CD4-positive, alpha-beta T cell (primary cell): ENCODE measurements around the gene ADGRG1. TPM values are rescaled to one million over a fixed set of nuclear protein-coding genes. Genes with fewer than 3 reads are reported as not detected.

Source experiments
- ATAC-seq: fragments of 200-7000 bp; cut with Tn5 transposase; one replicate; pipeline ENCODE4 v1.10.0; 2022; ENCODE audit warnings: mild to moderate bottlenecking; ENCODE audit not compliant: poor library complexity
- CTCF ChIA-PET: fragments of 350-600 bp; sonication (Branson Sonifier 250); formaldehyde crosslinking; loops from one replicate; lab custom pipeline; 2021; ENCODE audit warnings: antibody characterized with exemption, inconsistent platforms; lab: Charles Lee
- POLR2A ChIA-PET: fragments of 350-600 bp; sonication (Branson Sonifier 250); formaldehyde crosslinking; loops from one replicate; lab custom pipeline; 2021; ENCODE audit warnings: antibody characterized with exemption, inconsistent platforms; lab: Charles Lee
- DNase-seq, 14 experiments: peaks; one replicate each; pipeline ENCODE4 v3.0.0-alpha.2; 2013 to 2020; ENCODE audit warnings: mixed read lengths in 2 of 14
- H3K27ac ChIP-seq, 2 donors: one replicate each; pipeline versions ENCODE4 v1.5.1 to v1.7.0; 2013; ENCODE audit warnings: low read length in 2 of 2, low read depth in 1 of 2, mild to moderate bottlenecking in 1 of 2
- H3K27me3 ChIP-seq, 2 experiments: 1 replicate in 1 of 2; 2 replicates in 1 of 2; pipeline versions ENCODE4 v1.6.1 to v1.7.0; 2013; ENCODE audit warnings: low read length in 2 of 2, control low read depth in 1 of 2, mild to moderate bottlenecking in 1 of 2, moderate library complexity in 1 of 2; ENCODE audit not compliant: insufficient read depth in 2 of 2, control insufficient read depth in 1 of 2
- H3K36me3 ChIP-seq: one replicate; pipeline ENCODE4 v1.6.1; 2013; ENCODE audit warnings: low read length, control low read depth; ENCODE audit not compliant: insufficient read depth
- H3K4me1 ChIP-seq: one replicate; pipeline ENCODE4 v1.6.1; 2013; ENCODE audit warnings: low read length, control low read depth; ENCODE audit not compliant: insufficient read depth
- H3K4me3 ChIP-seq: one replicate; pipeline ENCODE4 v1.5.1; 2013; ENCODE audit warnings: mild to moderate bottlenecking, low read length, moderate library complexity
- H3K9me3 ChIP-seq, 2 experiments: 1 replicate in 1 of 2; 2 replicates in 1 of 2; pipeline versions ENCODE4 v1.6.1 to v1.7.0; 2013; ENCODE audit warnings: low read length in 2 of 2, mild to moderate bottlenecking in 2 of 2, control low read depth in 1 of 2, moderate library complexity in 1 of 2; ENCODE audit not compliant: control insufficient read depth in 1 of 2, insufficient read depth in 1 of 2
- H3K27ac Mint-ChIP-seq: one replicate; pipeline ENCODE4 v1.8.0; 2020; ENCODE audit warnings: mixed read lengths
- H3K27me3 Mint-ChIP-seq: one replicate; pipeline ENCODE4 v1.8.0; 2021; ENCODE audit warnings: mixed read lengths
- H3K36me3 Mint-ChIP-seq: one replicate; pipeline ENCODE4 v1.8.0; 2021; ENCODE audit warnings: low read depth, mixed read lengths
- H3K4me1 Mint-ChIP-seq: one replicate; pipeline ENCODE4 v1.8.0; 2021; ENCODE audit warnings: low read depth, mixed read lengths
- H3K4me3 Mint-ChIP-seq: one replicate; pipeline ENCODE4 v1.8.0; 2020; ENCODE audit warnings: mild to moderate bottlenecking, mixed read lengths
- H3K9me3 Mint-ChIP-seq: one replicate; pipeline ENCODE4 v1.8.0; 2020; ENCODE audit warnings: mixed read lengths
- intact Hi-C, 2 experiments: fragments of 100-400 bp; cut with DNase I in 1 of 2; cut with micrococcal nuclease in 1 of 2; formaldehyde crosslinking; loops; one replicate each; pipeline versions ENCODE4 v1.15.1 to v1.9.0; 2023 to 2025; cut with DNase I, micrococcal nuclease
- total RNA-seq, 174 experiments: library from RNA in 2 of 174; stranded (reverse) in 2 of 174; gene quantifications; one replicate each; pipeline ENCODE4 v1.2.3 and lab custom pipeline; 2021 to 2026
- TF ChIP-seq, protein P1 (sequence below): fragments of 200-600 bp; IDR thresholded peaks from one replicate; pipeline ENCODE4 v1.8.0; 2022; ENCODE audit warnings: antibody characterized with exemption, mild to moderate bottlenecking

Gene ADGRG1
- total RNA-seq, 2 experiments from 2014 or later, result 1.8 to 2.3 TPM

DNA sequence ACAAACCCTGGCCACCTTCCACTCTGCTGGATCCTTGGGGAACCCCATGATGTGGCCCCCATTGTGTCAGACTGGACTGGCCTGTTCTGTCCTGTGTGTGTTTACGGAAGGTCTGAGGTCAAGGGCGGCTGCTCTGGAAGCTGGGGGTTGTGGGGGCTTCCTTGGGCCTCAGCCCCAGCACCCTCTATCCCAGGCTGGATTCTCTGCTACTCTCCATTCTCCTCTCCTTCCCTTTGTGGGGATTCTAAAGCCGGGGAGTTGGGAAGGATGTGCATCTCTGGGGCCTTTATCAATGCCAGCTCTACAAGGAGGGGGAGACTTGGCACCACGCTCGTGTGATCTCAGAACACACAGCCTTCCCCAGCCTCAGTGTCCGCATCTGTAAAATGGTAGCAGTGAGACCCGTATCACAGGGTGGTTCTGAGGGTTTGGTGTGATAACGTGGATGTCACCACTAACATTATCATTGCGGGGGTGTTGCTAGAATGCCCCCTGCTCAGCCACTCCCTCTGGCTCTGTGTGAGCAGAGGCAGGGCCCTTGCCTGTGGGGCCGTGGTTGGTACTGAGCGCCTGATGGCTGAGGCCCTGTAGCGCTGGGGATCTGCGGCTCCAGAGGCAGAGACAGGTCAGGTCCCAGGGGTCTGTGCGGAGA is 18.1 kb downstream of the ADGRG1 start:
- Histone ChIP-seq H3K27ac (no peak overlapping the region), H3K4me3 (no peak overlapping the region), H3K36me3 (no peaks in the 10 kb centered on the region), H3K4me1 (peaks cover 37% of the 10 kb centered on the region), H3K9me3 (no peaks in the 10 kb centered on the region), H3K27me3 (no peaks in the 10 kb centered on the region)
- TF ChIP-seq, protein P1, sequence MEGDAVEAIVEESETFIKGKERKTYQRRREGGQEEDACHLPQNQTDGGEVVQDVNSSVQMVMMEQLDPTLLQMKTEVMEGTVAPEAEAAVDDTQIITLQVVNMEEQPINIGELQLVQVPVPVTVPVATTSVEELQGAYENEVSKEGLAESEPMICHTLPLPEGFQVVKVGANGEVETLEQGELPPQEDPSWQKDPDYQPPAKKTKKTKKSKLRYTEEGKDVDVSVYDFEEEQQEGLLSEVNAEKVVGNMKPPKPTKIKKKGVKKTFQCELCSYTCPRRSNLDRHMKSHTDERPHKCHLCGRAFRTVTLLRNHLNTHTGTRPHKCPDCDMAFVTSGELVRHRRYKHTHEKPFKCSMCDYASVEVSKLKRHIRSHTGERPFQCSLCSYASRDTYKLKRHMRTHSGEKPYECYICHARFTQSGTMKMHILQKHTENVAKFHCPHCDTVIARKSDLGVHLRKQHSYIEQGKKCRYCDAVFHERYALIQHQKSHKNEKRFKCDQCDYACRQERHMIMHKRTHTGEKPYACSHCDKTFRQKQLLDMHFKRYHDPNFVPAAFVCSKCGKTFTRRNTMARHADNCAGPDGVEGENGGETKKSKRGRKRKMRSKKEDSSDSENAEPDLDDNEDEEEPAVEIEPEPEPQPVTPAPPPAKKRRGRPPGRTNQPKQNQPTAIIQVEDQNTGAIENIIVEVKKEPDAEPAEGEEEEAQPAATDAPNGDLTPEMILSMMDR, result no peak
- H3K4me3 Mint-ChIP-seq, result no peak overlapping the region
- no peaks in the 10 kb centered on the region for H3K36me3 Mint-ChIP-seq
- H3K27ac Mint-ChIP-seq, result no peak overlapping the region
- ATAC-seq, result no peak
- H3K27me3 Mint-ChIP-seq, result no peaks in the 10 kb centered on the region
- H3K9me3 Mint-ChIP-seq, result no peaks in the 10 kb centered on the region
- DNase-seq, result peak in 1 of 14 experiments; percentile 71
- intact Hi-C loops, result loop anchor here in 1 of 2 experiments (5.0 to 10.0 kb wide), 2 partner anchors 344 to 358 kb away; partner anchors contain the start of genes USB1 and ZNF319
- POLR2A ChIA-PET, result interaction anchor here (1.3 kb wide), 1 partner anchor 45 kb away, joined by 3 read pairs; no protein-coding TSS in a partner anchor
- H3K4me1 Mint-ChIP-seq, result peaks cover 25% of the 10 kb centered on the region
- CTCF ChIA-PET, result no interaction called here

GRCh38 chr16:57647136-57647875 is 18.9 kb downstream of the ADGRG1 start:
- Mint-ChIP-seq H3K36me3 (no peaks in the 10 kb centered on the region), H3K4me1 (peaks cover 31% of the 10 kb centered on the region), H3K27me3 (no peaks in the 10 kb centered on the region), H3K27ac (no peak overlapping the region), H3K4me3 (no peak overlapping the region), H3K9me3 (no peaks in the 10 kb centered on the region)
- H3K27me3 ChIP-seq, result no peaks in the 10 kb centered on the region
- ATAC-seq (no peak), DNase-seq (no peak)
- H3K4me1 ChIP-seq, result peaks cover 45% of the 10 kb centered on the region
- no peaks in the 10 kb centered on the region for H3K9me3 ChIP-seq
- H3K36me3 ChIP-seq, result no peaks in the 10 kb centered on the region
- TF ChIP-seq, protein P1, result no peak
- intact Hi-C loops, result loop anchor here in 1 of 2 experiments (5.0 to 10.0 kb wide), 2 partner anchors 345 to 357 kb away; partner anchors contain the start of genes USB1 and ZNF319
- no peak overlapping the region for H3K4me3 ChIP-seq
- POLR2A ChIA-PET, result interaction anchor here (1.1 to 1.3 kb wide), 2 partner anchors 46 to 70 kb away, joined by 3 to 4 read pairs; no protein-coding TSS in a partner anchor
- H3K27ac ChIP-seq, result no peak overlapping the region
- CTCF ChIA-PET, result no interaction called here

DNA sequence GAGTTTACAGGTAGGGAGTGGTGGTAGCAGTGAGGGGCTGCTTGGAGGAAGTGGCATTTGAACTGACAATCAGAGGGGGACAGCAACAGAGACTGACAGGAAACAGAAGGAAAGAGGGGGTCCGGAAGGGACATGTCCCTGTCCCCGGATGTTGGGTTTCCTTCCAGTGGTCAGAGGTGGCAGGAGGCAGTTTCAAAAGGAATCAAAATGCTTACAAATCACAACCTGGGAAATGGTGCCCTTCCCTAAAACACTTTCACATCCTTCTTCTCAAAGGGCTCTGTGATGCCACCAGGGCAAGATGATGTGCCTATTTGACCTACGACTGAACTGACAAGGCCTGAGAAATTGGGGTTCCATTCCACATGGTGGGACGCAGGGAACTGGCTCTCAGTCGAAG is 19.7 kb downstream of the ADGRG1 start:
- Mint-ChIP-seq H3K27ac (no peak overlapping the region), H3K4me1 (peaks cover 27% of the 10 kb centered on the region), H3K27me3 (no peaks in the 10 kb centered on the region), H3K9me3 (no peaks in the 10 kb centered on the region), H3K4me3 (no peak overlapping the region), H3K36me3 (no peaks in the 10 kb centered on the region)
- peak in 2 of 14 experiments; percentile 43 to 48 for DNase-seq
- TF ChIP-seq, protein P1, result no peak
- Histone ChIP-seq H3K27me3 (no peaks in the 10 kb centered on the region), H3K9me3 (no peaks in the 10 kb centered on the region), H3K4me1 (peaks cover 51% of the 10 kb centered on the region), H3K27ac (no peak overlapping the region), H3K4me3 (no peak overlapping the region), H3K36me3 (no peaks in the 10 kb centered on the region)
- no peak for ATAC-seq
- ChIA-PET POLR2A (interaction anchor here (1.1 kb wide), 1 partner anchor 71 kb away, joined by 4 read pairs; no protein-coding TSS in a partner anchor), CTCF (interaction anchor here (1.5 kb wide), 1 partner anchor 56 kb away, joined by 5 read pairs; no protein-coding TSS in a partner anchor)
- intact Hi-C loops, result loop anchor here (2.0 to 10.0 kb wide), 3 partner anchors 45 to 357 kb away; partner anchors contain the start of genes USB1 (in 1 of the 2) and ZNF319 (in 1 of the 2)
